ENCODE data around the gene PHLDB2. TPM values are rescaled to one million over a fixed set of nuclear protein-coding genes. Genes with fewer than 3 reads are reported as not detected.

The PHLDB2 gene
- total and polyA plus RNA-seq, 10 of the 15 experiments (the other 5 are each of a cell fraction or from before 2014, with no cell fraction given), result 0.03 to 0.67 (median 0.40) TPM

DNA sequence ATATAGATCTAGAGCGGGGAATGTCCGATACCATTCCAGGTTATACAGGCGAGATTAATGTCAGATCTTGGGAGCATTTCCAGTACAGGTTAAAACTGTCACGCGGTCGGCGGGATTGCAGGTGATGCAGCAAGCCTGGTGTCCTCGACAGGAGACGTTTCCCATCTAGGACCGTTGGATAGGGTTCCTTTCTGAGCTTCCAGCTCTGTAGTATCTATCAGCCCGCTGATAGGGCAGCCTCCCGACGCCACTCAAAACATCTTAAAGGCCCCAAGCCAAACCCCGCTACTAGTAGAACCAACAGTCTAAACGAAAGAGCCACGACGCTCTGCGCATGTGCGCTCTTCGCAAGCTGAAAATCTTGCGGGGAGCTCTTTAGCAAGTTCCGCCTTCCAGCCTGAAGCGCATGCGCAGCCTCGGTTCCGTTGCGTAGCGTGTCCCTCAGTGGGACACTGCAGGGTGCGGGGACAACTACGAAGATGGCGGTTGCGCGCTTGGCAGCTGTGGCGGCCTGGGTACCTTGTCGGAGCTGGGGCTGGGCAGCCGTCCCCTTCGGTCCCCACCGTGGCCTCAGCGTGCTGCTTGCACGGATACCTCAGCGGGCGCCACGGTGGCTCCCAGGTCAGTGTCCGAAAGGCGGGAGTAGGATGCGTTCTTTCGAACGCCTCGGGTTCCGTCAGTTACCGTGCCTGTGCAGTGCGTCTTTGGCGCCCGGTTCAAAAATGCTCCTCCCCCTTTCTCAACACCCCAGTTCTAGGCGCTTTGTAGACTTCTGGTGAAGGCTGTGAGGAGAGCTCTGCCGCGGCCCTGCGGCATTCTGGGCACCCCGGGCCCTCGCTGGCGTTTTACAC lies 119.7 kb downstream of the PHLDB2 start, which contains the start of gene ABHD10 (continued):
- TF ChIP-seq NRF1 (conservative IDR thresholded peaks at IDR 0.05; ENCODE audit: low read depth, low read length) (peak; percentile 98), ZSCAN29 (IDR thresholded peaks at IDR 0.05) (no peak), SMAD5 (IDR thresholded peaks at IDR 0.05; ENCODE audit: low read depth) (peak; percentile 27; the same call in 1 of the 2 replicates), RUNX3 (IDR thresholded peaks at IDR 0.05; ENCODE audit: low read length) (0 out of 2 replicates have a peak, but pooled peaks have one; percentile 20), KAT2A (conservative IDR thresholded peaks at IDR 0.05; ENCODE audit: control insufficient read depth, low read depth, low read length) (no peak), HCFC1 (IDR thresholded peaks at IDR 0.05; ENCODE audit: low read length) (no peak), POLR2A (IDR thresholded peaks at IDR 0.05; ENCODE audit: low read depth, low read length) (peak; percentile 99), IRF4 (IDR thresholded peaks at IDR 0.05; ENCODE audit: low read depth, low read length) (no peak), MYC (IDR thresholded peaks at IDR 0.05; ENCODE audit: insufficient read depth, insufficient read length, insufficient replicate concordance, low read length, severe bottlenecking) (no peak), POU2F2 (IDR thresholded peaks at IDR 0.05; ENCODE audit: borderline replicate concordance, low read depth, low read length) (peak; percentile 23; the same call in 1 of the 3 replicates), KLF5 (IDR thresholded peaks at IDR 0.05; ENCODE audit: partially characterized antibody) (peak; percentile 51), EED (IDR thresholded peaks at IDR 0.05; ENCODE audit: low read depth) (peak; percentile 44; the same call in 1 of the 2 replicates), NFXL1 (IDR thresholded peaks at IDR 0.05; ENCODE audit: borderline replicate concordance) (no peak), YBX1 (IDR thresholded peaks at IDR 0.05) (no peak), SMARCA5 (IDR thresholded peaks at IDR 0.05) (no peak), HDAC6 (IDR thresholded peaks at IDR 0.05; ENCODE audit: unreplicated experiment) (no peak), PAX8 (IDR thresholded peaks at IDR 0.05) (no peak), TCF3 (IDR thresholded peaks at IDR 0.05; ENCODE audit: borderline replicate concordance, insufficient read depth, low read depth, low read length) (no peak)
- TF ChIP-seq, protein P1, sequence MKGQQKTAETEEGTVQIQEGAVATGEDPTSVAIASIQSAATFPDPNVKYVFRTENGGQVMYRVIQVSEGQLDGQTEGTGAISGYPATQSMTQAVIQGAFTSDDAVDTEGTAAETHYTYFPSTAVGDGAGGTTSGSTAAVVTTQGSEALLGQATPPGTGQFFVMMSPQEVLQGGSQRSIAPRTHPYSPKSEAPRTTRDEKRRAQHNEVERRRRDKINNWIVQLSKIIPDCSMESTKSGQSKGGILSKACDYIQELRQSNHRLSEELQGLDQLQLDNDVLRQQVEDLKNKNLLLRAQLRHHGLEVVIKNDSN (IDR thresholded peaks at IDR 0.05; ENCODE audit: borderline replicate concordance, extremely low read length, insufficient read depth, low read depth, low read length), result no peak
- TF ChIP-seq, protein P2, sequence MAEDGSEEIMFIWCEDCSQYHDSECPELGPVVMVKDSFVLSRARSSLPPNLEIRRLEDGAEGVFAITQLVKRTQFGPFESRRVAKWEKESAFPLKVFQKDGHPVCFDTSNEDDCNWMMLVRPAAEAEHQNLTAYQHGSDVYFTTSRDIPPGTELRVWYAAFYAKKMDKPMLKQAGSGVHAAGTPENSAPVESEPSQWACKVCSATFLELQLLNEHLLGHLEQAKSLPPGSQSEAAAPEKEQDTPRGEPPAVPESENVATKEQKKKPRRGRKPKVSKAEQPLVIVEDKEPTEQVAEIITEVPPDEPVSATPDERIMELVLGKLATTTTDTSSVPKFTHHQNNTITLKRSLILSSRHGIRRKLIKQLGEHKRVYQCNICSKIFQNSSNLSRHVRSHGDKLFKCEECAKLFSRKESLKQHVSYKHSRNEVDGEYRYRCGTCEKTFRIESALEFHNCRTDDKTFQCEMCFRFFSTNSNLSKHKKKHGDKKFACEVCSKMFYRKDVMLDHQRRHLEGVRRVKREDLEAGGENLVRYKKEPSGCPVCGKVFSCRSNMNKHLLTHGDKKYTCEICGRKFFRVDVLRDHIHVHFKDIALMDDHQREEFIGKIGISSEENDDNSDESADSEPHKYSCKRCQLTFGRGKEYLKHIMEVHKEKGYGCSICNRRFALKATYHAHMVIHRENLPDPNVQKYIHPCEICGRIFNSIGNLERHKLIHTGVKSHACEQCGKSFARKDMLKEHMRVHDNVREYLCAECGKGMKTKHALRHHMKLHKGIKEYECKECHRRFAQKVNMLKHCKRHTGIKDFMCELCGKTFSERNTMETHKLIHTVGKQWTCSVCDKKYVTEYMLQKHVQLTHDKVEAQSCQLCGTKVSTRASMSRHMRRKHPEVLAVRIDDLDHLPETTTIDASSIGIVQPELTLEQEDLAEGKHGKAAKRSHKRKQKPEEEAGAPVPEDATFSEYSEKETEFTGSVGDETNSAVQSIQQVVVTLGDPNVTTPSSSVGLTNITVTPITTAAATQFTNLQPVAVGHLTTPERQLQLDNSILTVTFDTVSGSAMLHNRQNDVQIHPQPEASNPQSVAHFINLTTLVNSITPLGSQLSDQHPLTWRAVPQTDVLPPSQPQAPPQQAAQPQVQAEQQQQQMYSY (CRISPR knock-in tag; IDR thresholded peaks at IDR 0.05), result no peak
- TF ChIP-seq, protein P3, sequence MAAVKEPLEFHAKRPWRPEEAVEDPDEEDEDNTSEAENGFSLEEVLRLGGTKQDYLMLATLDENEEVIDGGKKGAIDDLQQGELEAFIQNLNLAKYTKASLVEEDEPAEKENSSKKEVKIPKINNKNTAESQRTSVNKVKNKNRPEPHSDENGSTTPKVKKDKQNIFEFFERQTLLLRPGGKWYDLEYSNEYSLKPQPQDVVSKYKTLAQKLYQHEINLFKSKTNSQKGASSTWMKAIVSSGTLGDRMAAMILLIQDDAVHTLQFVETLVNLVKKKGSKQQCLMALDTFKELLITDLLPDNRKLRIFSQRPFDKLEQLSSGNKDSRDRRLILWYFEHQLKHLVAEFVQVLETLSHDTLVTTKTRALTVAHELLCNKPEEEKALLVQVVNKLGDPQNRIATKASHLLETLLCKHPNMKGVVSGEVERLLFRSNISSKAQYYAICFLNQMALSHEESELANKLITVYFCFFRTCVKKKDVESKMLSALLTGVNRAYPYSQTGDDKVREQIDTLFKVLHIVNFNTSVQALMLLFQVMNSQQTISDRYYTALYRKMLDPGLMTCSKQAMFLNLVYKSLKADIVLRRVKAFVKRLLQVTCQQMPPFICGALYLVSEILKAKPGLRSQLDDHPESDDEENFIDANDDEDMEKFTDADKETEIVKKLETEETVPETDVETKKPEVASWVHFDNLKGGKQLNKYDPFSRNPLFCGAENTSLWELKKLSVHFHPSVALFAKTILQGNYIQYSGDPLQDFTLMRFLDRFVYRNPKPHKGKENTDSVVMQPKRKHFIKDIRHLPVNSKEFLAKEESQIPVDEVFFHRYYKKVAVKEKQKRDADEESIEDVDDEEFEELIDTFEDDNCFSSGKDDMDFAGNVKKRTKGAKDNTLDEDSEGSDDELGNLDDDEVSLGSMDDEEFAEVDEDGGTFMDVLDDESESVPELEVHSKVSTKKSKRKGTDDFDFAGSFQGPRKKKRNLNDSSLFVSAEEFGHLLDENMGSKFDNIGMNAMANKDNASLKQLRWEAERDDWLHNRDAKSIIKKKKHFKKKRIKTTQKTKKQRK (IDR thresholded peaks at IDR 0.05; ENCODE audit: low read depth, low read length), result no peak
